Osteoblast (primary cell): ENCODE results near the gene FYCO1. TPM values are rescaled to one million over a fixed set of nuclear protein-coding genes. Genes with fewer than 3 reads are reported as not detected.

Experiments
- DNase-seq: peaks from one replicate; pipeline ENCODE4 v3.0.0; 2011; ENCODE audit warnings: low spot score, mixed read lengths; ENCODE audit not compliant: insufficient read length; ENCODE audit errors: missing footprints
- H2AFZ ChIP-seq: 2 replicates; pipeline ENCODE4 v1.6.0; 2011; ENCODE audit warnings: mild to moderate bottlenecking, low read length
- H3K27ac ChIP-seq: 2 replicates; pipeline ENCODE4 v1.5.1; 2011; ENCODE audit warnings: mild to moderate bottlenecking, low read depth, low read length, moderate library complexity
- H3K27me3 ChIP-seq: 2 replicates; pipeline ENCODE4 v1.6.0; 2012; ENCODE audit warnings: mild to moderate bottlenecking, control low read depth, inconsistent platforms, low read length, moderate library complexity; ENCODE audit not compliant: insufficient read depth
- H3K36me3 ChIP-seq: 2 replicates; pipeline ENCODE4 v1.5.1; 2011; ENCODE audit warnings: mild to moderate bottlenecking, low read length, control low read depth, moderate library complexity; ENCODE audit not compliant: insufficient read depth
- H3K4me1 ChIP-seq: 2 replicates; pipeline ENCODE4 v1.5.1; 2011; ENCODE audit warnings: mild to moderate bottlenecking, low read length, control low read depth, moderate library complexity; ENCODE audit not compliant: insufficient read depth
- H3K4me2 ChIP-seq: 2 replicates; pipeline ENCODE4 v1.6.0; 2011; ENCODE audit warnings: mild to moderate bottlenecking, low read length; ENCODE audit not compliant: insufficient read depth
- H3K4me3 ChIP-seq: fragments of 200-600 bp; sonication (generic); 3 replicates; pipeline ENCODE4 v1.5.1; 2012; ENCODE audit warnings: mild to moderate bottlenecking, low read length, inconsistent platforms; ENCODE audit not compliant: insufficient read depth
- H3K79me2 ChIP-seq: 2 replicates; pipeline ENCODE4 v1.6.0; 2012; ENCODE audit warnings: mild to moderate bottlenecking, low read length, control low read depth, inconsistent platforms; ENCODE audit not compliant: insufficient read depth
- H3K9me3 ChIP-seq: 2 replicates; pipeline ENCODE4 v1.5.1; 2011; ENCODE audit warnings: low read depth, low read length, control low read depth
- H4K20me1 ChIP-seq: 2 replicates; pipeline ENCODE4 v1.6.0; 2012; ENCODE audit warnings: mild to moderate bottlenecking, low read length, control low read depth; ENCODE audit not compliant: insufficient read depth
- CTCF ChIP-seq: IDR thresholded peaks from 2 replicates; pipeline ENCODE4 v1.5.1; 2011; ENCODE audit warnings: mild to moderate bottlenecking, low read depth, low read length, moderate library complexity; ENCODE audit errors: extremely low read depth
- total RNA-seq: library from RNA; depleted of rRNA; stranded (reverse); fragments of >200 nt; gene quantifications from 2 replicates; pipeline ENCODE4 v1.2.3, GENCODE V29; 2012

The FYCO1 gene
- total RNA-seq, 1 donor = 25.0 TPM

GRCh38 chr3:46027736-46028397, 32.2 kb upstream of the FYCO1 start:
- no peaks in the 10 kb centered on the region for H3K79me2 ChIP-seq
- H3K27ac ChIP-seq = no peak overlapping the region
- H2AFZ ChIP-seq = no peak overlapping the region
- no peak for DNase-seq
- no peaks in the 10 kb centered on the region for H3K9me3 ChIP-seq
- H3K4me3 ChIP-seq = no peak overlapping the region
- no peaks in the 10 kb centered on the region for H3K4me1 ChIP-seq
- no peak overlapping the region for H3K4me2 ChIP-seq
- H4K20me1 ChIP-seq = no peaks in the 10 kb centered on the region
- no peaks in the 10 kb centered on the region for H3K36me3 ChIP-seq
- H3K27me3 ChIP-seq = peaks cover 3% of the 10 kb centered on the region
- TF ChIP-seq CTCF = no peak

- no peak for TF ChIP-seq CTCF
- Histone ChIP-seq H4K20me1 (no peaks in the 10 kb centered on the region), H3K4me3 (no peak within 1 kb of the TSS), H3K4me1 (no peaks in the 10 kb centered on the region), H3K79me2 (no peaks in the 10 kb centered on the region), H3K36me3 (no peaks in the 10 kb centered on the region), H3K9me3 (no peaks in the 10 kb centered on the region), H2AFZ (no peak within 1 kb of the TSS), H3K27me3 (no peaks in the 10 kb centered on the region), H3K4me2 (no peak within 1 kb of the TSS), H3K27ac (no peak within 1 kb of the TSS)
- DNase-seq = no peak
Observed at GRCh38 chr3:46027021-46027705, 31.5 kb upstream of the FYCO1 start, which contains the start of gene XCR1. XCR1 (minus strand) TSS chr3:46027483; CDS start chr3:46021947, 5,536 bp downstream.

GRCh38 chr3:46025139-46025538, 29.5 kb upstream of the FYCO1 start:
- Histone ChIP-seq H3K4me3 (no peak overlapping the region), H3K27me3 (no peaks in the 10 kb centered on the region), H3K36me3 (no peaks in the 10 kb centered on the region), H3K4me1 (no peaks in the 10 kb centered on the region), H2AFZ (no peak overlapping the region), H4K20me1 (no peaks in the 10 kb centered on the region), H3K27ac (no peak overlapping the region), H3K4me2 (no peak overlapping the region), H3K79me2 (no peaks in the 10 kb centered on the region), H3K9me3 (no peaks in the 10 kb centered on the region)
- no peak for DNase-seq
- no peak for TF ChIP-seq CTCF

GRCh38 chr3:46024131-46024530, 28.5 kb upstream of the FYCO1 start:
- Histone ChIP-seq H3K27ac (no peak overlapping the region), H3K79me2 (no peaks in the 10 kb centered on the region), H4K20me1 (no peaks in the 10 kb centered on the region), H3K27me3 (no peaks in the 10 kb centered on the region), H2AFZ (peak overlapping the region; percentile 54), H3K4me2 (peak overlapping the region; percentile 41), H3K36me3 (no peaks in the 10 kb centered on the region), H3K9me3 (no peaks in the 10 kb centered on the region), H3K4me3 (no peak overlapping the region), H3K4me1 (no peaks in the 10 kb centered on the region)
- no peak for TF ChIP-seq CTCF
- peak; percentile 76 for DNase-seq
